Mucosa of rectum (tissue), 2 donors: Measurements from ENCODE around the gene NEURL3.
"Not testable (repeated sequence)": the region's sequence is repeated elsewhere in the genome, so short reads cannot be mapped to it uniquely, and the experiment has no call there.

Experiments
- H3K27ac ChIP-seq, 2 donors: one replicate each; pipeline ENCODE4 v1.7.0; 2013; ENCODE audit warnings: inconsistent platforms in 2 of 2, low read depth in 2 of 2, low read length in 2 of 2
- H3K27me3 ChIP-seq, 2 donors: one replicate each; pipeline ENCODE4 v1.7.0; 2013; ENCODE audit warnings: low read length in 2 of 2; ENCODE audit not compliant: control insufficient read depth in 2 of 2, insufficient read depth in 2 of 2
- H3K36me3 ChIP-seq, 2 donors: one replicate each; pipeline ENCODE4 v1.7.0; 2013; ENCODE audit warnings: low read length in 2 of 2; ENCODE audit not compliant: control insufficient read depth in 2 of 2, insufficient read depth in 2 of 2
- H3K4me1 ChIP-seq, 2 donors: one replicate each; pipeline ENCODE4 v1.7.0; 2013; ENCODE audit warnings: low read length in 2 of 2, mild to moderate bottlenecking in 1 of 2; ENCODE audit not compliant: control insufficient read depth in 2 of 2, insufficient read depth in 2 of 2
- H3K4me3 ChIP-seq, 2 donors: one replicate each; pipeline ENCODE4 v1.7.0; 2013; ENCODE audit warnings: low read length in 2 of 2
- H3K9ac ChIP-seq, 2 donors: one replicate each; pipeline ENCODE4 v1.7.0; 2013; ENCODE audit warnings: low read length in 2 of 2, low read depth in 1 of 2, mild to moderate bottlenecking in 1 of 2
- H3K9me3 ChIP-seq, 2 donors: one replicate each; pipeline ENCODE4 v1.7.0; 2013; ENCODE audit warnings: low read length in 2 of 2; ENCODE audit not compliant: control insufficient read depth in 2 of 2
- donor health status: healthy.
- donor health status: Normal muscosa, but diverticular disease.

NEURL3 gene, protein sequence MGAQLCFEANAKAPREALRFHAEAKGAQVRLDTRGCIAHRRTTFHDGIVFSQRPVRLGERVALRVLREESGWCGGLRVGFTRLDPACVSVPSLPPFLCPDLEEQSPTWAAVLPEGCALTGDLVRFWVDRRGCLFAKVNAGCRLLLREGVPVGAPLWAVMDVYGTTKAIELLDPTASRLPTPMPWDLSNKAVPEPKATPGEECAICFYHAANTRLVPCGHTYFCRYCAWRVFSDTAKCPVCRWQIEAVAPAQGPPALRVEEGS

DNA sequence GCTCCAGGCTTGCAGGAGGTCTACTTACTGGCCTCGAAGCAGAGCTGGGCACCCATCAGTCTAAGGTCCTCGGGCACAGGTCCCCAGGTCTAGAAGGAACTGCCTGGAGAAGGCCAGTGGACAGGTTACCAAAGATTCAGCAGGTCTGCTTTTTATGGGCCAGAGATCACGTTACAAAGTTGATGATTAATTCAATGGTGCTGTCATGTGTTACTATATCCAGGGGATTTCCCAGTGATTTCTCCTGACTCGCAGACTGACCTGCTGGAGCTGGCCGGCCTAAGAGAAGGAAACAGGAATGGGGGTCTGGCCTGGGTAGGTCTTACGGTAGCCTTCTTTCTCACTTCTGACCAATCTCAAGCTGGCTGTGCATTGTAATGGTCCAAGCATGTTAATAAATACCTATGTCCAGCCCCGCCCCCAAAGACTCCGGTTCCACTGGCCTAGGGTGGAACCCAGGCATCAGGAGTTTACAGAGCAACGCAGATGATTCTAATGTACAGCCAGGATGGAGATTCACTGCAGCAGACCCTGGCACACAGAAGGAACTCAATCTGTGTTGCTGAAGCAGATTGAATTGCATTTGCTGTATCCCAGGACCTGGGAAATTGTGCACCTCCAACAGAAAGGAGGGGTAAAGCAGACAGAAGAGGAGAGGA, at the start of gene NEURL3:
NEURL3 (minus strand) TSS at position 127 of the 659 bp plus-strand sequence; CDS start at position 56, 71 bp downstream.
- peaks cover 23 to 41% of the 10 kb centered on the region in 2 donors for H3K4me1 ChIP-seq
- H3K9me3 ChIP-seq: no peaks in the 10 kb centered on the region
- no peak within 1 kb of the TSS for H3K9ac ChIP-seq
- peak within 1 kb of the TSS; percentile 45 to 56 for H3K27ac ChIP-seq
- no peaks in the 10 kb centered on the region for H3K36me3 ChIP-seq
- no peaks in the 10 kb centered on the region for H3K27me3 ChIP-seq
- H3K4me3 ChIP-seq: peak within 1 kb of the TSS; percentile 28 to 50

GRCh38 chr2:96554293-96555145, 49.4 kb upstream of the NEURL3 start:
- Histone ChIP-seq H3K27me3 (no peaks in the 10 kb centered on the region), H3K4me1 (peaks cover 9 to 12% of the 10 kb centered on the region in 2 donors), H3K27ac (no peak overlapping the region), H3K4me3 (no peak overlapping the region), H3K9ac (peak overlapping the region; percentile 14 to 39), H3K36me3 (peaks cover 0 to 6% of the 10 kb centered on the region in 2 donors), H3K9me3 (no peaks in the 10 kb centered on the region)

DNA sequence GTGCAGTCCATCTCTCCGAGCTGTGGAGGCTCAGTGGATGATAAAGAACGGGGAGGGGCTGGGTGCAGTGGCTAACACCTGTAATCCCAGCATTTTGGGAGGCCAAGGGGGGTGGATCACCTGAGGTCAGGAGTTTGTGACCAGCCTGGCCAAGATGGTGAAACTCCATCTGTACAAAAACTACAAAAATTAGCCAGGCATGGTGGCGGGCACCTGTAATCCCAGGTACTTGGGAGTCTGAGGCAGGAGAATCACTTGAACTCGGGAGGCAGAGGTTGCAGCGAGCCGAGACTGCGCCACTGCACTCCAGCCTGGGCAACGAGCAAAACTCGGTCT, 48.8 kb upstream of the NEURL3 start:
- H3K27me3 ChIP-seq, H3K4me3 ChIP-seq, H3K9me3 ChIP-seq, H3K27ac ChIP-seq: not testable (repeated sequence)
- Histone ChIP-seq H3K4me1 (peaks cover 9 to 12% of the 10 kb centered on the region in 2 donors), H3K36me3 (peaks cover under 1 to 11% of the 10 kb centered on the region in 2 donors), H3K9ac (peak overlapping the region in 1 of 2 donors; percentile 39)

DNA sequence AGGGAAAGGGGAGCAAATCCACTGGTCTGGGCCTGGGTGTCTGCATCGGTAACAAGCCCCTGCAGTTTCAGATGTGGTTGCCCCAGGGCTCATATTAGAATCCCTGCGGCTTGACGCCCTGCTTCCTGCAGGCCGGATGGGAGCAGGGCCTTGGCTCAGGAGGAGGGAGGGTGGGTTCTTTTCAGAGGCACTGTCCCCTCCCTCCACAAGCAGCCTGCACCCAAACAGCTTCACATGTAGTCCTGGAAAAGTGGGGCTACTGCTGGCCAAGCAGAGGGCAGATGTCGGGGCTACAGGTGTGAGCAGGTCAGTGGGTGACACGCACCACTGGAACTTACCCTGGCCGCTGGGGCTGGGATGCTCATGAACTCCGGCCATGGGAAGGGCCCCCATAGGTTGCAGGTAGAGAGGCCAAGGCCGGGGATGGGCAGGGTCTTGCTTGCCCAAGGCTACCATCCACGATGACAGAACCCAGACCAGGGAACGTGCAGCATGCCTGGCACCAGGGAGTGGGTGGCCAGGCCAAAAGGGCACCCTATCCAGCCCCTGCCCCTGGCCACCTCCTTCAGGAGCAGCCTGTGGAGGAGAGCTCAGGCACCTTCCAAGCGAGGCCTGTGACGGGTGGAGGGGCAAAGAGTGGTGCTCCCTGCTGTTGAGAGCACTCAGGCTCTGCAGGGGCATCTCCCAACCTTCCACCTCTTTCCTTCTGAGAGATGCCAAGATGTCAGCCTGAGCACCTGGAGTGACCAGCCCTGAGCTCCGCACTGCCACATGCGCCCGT, 48.2 kb upstream of the NEURL3 start:
- Histone ChIP-seq H3K27ac (no peak overlapping the region), H3K9me3 (no peaks in the 10 kb centered on the region), H3K4me3 (no peak overlapping the region), H3K9ac (no peak overlapping the region), H3K4me1 (peaks cover 9 to 10% of the 10 kb centered on the region in 2 donors), H3K27me3 (no peaks in the 10 kb centered on the region), H3K36me3 (peaks cover 6 to 12% of the 10 kb centered on the region in 2 donors)

DNA sequence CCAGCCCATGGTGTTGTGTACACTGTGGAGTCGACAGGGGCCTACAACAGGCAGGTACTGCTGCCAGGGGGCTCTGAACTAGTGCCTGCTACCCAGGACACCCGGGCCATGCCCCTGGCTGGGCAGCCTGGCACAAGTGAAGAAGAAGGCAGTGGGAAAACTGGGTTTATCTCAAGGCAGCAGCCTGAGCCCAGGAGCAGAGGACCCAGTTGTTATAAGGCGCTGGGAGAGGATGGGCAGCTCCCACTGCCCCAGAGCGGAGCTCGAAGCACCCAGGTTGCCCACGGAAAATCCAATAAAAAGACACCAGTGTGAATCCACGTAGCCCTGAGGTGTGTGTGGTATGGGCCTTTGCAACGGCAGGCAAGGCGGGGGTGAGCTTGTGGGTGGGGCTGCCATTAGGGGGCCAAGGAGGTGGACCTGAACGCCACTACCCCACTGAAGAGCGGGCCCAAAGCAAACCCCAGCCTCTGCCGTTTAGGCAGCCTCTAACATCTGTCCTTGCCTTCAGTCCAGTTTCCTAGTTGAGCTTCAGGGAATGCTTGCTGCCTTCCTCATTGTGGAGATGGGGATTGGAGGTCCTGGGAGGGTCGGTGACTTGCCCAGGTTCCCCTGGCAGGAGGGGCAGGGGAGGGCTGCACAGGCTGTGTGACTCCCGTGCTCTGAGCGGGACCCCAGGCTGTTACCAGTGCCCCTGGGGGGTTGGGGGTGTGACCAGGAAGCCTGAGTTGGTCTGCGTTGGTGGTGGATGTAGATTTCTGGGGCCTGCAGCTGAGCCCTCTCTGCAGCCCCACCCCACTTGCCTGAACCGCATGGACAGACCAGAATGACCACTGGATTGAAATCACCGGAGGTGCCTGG, 47.4 kb upstream of the NEURL3 start:
- H3K4me1 ChIP-seq: peaks cover 7 to 9% of the 10 kb centered on the region in 2 donors
- H3K36me3 ChIP-seq: peaks cover 8 to 12% of the 10 kb centered on the region in 2 donors
- no peak overlapping the region for H3K27ac ChIP-seq
- no peak overlapping the region for H3K4me3 ChIP-seq
- no peaks in the 10 kb centered on the region for H3K27me3 ChIP-seq
- no peaks in the 10 kb centered on the region for H3K9me3 ChIP-seq
- no peak overlapping the region for H3K9ac ChIP-seq

DNA sequence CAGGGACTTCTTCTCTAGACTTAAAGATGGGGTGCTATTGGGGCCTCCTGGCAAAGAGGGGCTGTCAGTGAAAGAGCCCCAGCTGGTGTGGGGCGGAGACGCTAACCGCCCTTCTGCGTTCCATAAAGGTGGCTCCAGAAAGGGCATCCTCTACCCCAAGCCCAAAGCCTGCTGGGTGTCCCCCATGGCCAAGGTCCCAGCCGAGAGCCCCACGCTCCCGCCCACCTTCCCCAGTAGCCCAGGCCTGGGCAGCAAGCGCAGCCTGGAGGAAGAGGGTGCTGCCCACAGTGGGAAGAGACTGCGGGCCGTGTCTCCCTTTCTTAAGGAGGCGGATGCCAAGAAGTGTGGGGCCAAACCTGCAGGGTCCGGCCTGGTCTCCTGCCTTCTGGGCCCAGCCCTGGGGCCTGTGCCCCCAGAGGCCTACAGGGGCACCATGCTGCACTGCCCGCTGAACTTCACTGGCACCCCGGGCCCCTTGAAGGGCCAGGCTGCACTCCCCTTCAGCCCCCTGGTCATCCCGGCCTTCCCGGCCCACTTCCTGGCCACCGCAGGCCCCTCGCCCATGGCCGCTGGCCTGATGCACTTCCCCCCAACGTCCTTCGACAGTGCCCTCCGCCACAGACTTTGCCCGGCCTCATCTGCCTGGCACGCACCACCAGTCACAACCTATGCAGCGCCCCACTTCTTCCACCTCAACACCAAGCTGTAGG, 46.6 kb upstream of the NEURL3 start:
- Histone ChIP-seq H3K9me3 (no peaks in the 10 kb centered on the region), H3K27ac (no peak overlapping the region), H3K27me3 (no peaks in the 10 kb centered on the region), H3K4me1 (peaks cover 7 to 9% of the 10 kb centered on the region in 2 donors), H3K36me3 (peaks cover 11 to 15% of the 10 kb centered on the region in 2 donors), H3K4me3 (no peak overlapping the region), H3K9ac (no peak overlapping the region)

GRCh38 chr2:96550787-96551604, 45.8 kb upstream of the NEURL3 start:
- H3K27me3 ChIP-seq: no peaks in the 10 kb centered on the region
- H3K4me1 ChIP-seq: peaks cover 2 to 7% of the 10 kb centered on the region in 2 donors
- H3K9me3 ChIP-seq: no peaks in the 10 kb centered on the region
- no peak overlapping the region for H3K4me3 ChIP-seq
- H3K27ac ChIP-seq: no peak overlapping the region
- no peak overlapping the region for H3K9ac ChIP-seq
- peaks cover 11 to 15% of the 10 kb centered on the region in 2 donors for H3K36me3 ChIP-seq

DNA sequence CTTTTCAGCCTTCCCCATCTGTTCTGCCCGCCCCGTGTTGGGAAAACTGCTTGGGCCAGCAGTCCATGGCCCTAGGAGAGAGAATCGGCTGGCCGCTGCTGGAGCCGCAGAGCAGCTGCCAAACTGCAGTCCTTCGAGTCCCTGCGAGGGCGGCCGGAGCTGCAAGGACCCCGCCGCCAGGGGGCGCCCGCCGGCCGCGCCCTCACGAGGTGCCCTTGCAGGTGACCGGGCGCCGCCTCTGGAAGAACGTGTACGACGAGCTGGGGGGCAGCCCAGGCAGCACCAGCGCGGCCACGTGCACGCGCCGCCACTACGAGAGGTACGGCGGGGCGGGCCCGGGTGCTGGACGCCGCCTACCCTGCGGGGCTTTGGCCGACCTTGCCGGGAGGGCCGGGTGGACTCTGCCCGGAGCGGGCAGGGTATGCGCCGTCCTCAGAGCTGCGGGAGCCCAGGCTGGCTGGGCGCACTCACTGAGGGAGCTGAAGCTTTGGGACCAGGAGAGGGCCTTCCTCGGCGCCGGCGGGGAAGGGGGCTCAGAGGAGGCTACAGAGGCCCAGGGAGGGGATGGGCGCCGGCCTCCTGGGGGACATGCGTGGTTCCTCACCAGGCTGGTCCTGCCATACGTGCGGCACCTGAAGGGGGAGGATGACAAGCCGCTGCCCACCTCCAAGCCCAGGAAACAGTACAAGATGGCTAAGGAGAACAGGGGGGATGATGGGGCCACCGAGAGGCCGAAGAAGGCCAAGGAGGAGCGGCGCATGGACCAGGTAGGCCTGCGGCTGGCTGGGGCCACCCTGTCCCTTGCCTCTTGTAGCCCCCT, 45.0 kb upstream of the NEURL3 start:
- H3K4me3 ChIP-seq: no peak overlapping the region
- H3K27ac ChIP-seq: no peak overlapping the region
- H3K36me3 ChIP-seq: peaks cover 11 to 15% of the 10 kb centered on the region in 2 donors
- H3K9ac ChIP-seq: no peak overlapping the region
- peaks cover 2 to 7% of the 10 kb centered on the region in 2 donors for H3K4me1 ChIP-seq
- H3K27me3 ChIP-seq: no peaks in the 10 kb centered on the region
- no peaks in the 10 kb centered on the region for H3K9me3 ChIP-seq
